ENCODE results near the gene RSPRY1.
A peak's percentile ranks its signal among the peaks of the same experiment; 100 is the strongest.

The RSPRY1 gene

GRCh38 chr16:57253466-57253865 is 67.3 kb downstream of the RSPRY1 start:
- 100% methylated on average over 1 of the region's 1 CpG; no CpG with 5 or more reads in 1 of the 2 experiments for WGBS, 2 experiments
- H3K36me3 ChIP-seq (ENCODE audit: control insufficient read depth, insufficient read depth, low read length): peaks cover 18% of the 10 kb centered on the region

GRCh38 chr16:57255686-57256415 is 69.7 kb downstream of the RSPRY1 start:
- peaks cover 14% of the 10 kb centered on the region for H3K36me3 ChIP-seq (ENCODE audit: control insufficient read depth, insufficient read depth, low read length)
- H3K4me1 ChIP-seq (ENCODE audit: control insufficient read depth, insufficient read depth, low read length): no peaks in the 10 kb centered on the region
- no peak overlapping the region for H3K4me3 ChIP-seq (ENCODE audit: insufficient read depth, low read depth, low read length)
- H3K27me3 ChIP-seq (ENCODE audit: control insufficient read depth, insufficient read depth, low read length, poor library complexity, severe bottlenecking): no peaks in the 10 kb centered on the region
- whole genome bisulfite sequencing, 2 experiments: 92 to 95% methylated on average over 10 of the region's 10 CpGs
- H3K27ac ChIP-seq (ENCODE audit: insufficient read depth, low read depth, low read length, poor library complexity, severe bottlenecking): no peak overlapping the region
- no peaks in the 10 kb centered on the region for H3K9me3 ChIP-seq (ENCODE audit: control insufficient read depth, low read length)

More at GRCh38 chr16:57253466-57253865, 67.3 kb downstream of the RSPRY1 start:
- Histone ChIP-seq H3K4me1 (ENCODE audit: control insufficient read depth, insufficient read depth, low read length) (no peaks in the 10 kb centered on the region), H3K27me3 (ENCODE audit: control insufficient read depth, insufficient read depth, low read length, poor library complexity, severe bottlenecking) (no peaks in the 10 kb centered on the region), H3K27ac (ENCODE audit: insufficient read depth, low read depth, low read length, poor library complexity, severe bottlenecking) (no peak overlapping the region), H3K4me3 (ENCODE audit: insufficient read depth, low read depth, low read length) (no peak overlapping the region), H3K9me3 (ENCODE audit: control insufficient read depth, low read length) (no peaks in the 10 kb centered on the region)

DNA sequence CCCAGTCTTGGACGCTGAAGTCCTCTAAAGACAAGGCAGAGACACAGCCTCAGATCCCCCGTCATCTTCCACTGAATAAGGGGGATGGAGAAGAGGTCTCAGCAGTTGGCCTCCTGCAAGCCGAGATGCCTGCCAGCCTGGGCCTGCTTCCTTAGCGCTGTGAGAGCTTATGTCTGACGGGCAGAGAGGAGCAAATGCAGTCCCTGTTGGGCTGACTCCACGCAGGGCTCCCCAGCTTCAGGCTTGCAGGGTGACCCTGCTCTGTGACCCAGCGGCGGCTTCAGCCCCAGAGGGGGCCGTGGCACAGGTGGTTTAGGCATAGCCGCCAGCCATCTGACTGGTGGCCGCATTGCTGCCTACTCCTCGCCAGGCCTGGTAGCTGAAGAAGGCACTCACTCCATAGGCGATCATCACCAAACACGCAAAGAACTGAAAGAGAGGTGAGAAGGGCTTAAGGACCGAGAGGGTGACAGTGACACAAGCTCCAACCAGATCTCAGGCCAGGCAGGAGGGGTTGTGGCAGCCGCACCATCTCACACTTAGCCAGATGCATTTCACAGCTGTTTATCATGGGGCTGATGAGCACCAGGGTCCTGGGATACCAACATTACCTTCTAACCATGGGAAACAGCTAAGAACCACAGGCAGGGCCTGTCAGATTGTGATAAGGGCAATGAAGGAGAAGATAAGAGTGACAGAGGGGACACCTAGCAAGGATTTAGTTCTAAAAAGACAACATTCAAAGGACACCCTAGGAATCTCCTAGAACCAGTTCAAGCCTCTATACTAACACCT is 70.7 kb downstream of the RSPRY1 start:
- H3K4me1 ChIP-seq (ENCODE audit: control insufficient read depth, insufficient read depth, low read length): no peaks in the 10 kb centered on the region
- 92 to 93% methylated on average over 16 of the region's 16 CpGs for WGBS, 2 experiments
- H3K36me3 ChIP-seq (ENCODE audit: control insufficient read depth, insufficient read depth, low read length): peaks cover 5% of the 10 kb centered on the region
- H3K27me3 ChIP-seq (ENCODE audit: control insufficient read depth, insufficient read depth, low read length, poor library complexity, severe bottlenecking): no peaks in the 10 kb centered on the region
- no peak overlapping the region for H3K27ac ChIP-seq (ENCODE audit: insufficient read depth, low read depth, low read length, poor library complexity, severe bottlenecking)
- no peaks in the 10 kb centered on the region for H3K9me3 ChIP-seq (ENCODE audit: control insufficient read depth, low read length)
- H3K4me3 ChIP-seq (ENCODE audit: insufficient read depth, low read depth, low read length): no peak overlapping the region

DNA sequence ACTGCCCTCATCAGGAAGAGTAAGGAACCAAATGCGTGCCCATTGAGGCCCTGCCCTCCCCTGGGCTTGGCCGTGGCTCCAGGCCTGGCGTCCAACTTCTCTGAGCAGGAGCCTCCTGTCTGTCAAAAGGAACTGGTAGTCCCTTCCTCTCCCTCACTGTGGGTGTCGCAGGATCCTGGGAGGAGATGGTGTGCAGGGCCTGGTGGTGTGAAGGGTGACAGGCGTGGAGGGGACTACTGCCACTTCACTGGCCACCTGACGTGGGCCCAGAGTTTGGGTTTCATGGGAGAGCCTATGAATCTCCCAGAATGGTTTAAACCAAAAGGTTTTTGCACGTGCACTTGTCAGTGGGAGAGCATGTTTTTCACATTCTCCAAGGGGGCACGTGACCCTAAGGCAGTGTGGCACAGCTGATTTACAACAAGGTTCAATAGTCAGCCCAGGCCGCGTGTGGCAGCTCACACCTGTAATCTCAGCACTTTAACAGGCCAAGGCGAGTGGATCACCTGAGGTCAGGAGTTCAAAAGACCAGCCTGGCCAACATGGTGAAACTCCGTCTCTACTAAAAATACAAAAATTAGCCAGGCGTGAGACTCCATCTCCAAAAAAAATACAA is 71.4 kb downstream of the RSPRY1 start:
- no peak overlapping the region for H3K4me3 ChIP-seq (ENCODE audit: insufficient read depth, low read depth, low read length)
- WGBS, 2 experiments: 93% methylated on average over 13 of the region's 13 CpGs
- H3K27me3 ChIP-seq (ENCODE audit: control insufficient read depth, insufficient read depth, low read length, poor library complexity, severe bottlenecking): no peaks in the 10 kb centered on the region
- no peaks in the 10 kb centered on the region for H3K36me3 ChIP-seq (ENCODE audit: control insufficient read depth, insufficient read depth, low read length)
- H3K9me3 ChIP-seq (ENCODE audit: control insufficient read depth, low read length): no peaks in the 10 kb centered on the region
- no peak overlapping the region for H3K27ac ChIP-seq (ENCODE audit: insufficient read depth, low read depth, low read length, poor library complexity, severe bottlenecking)
- H3K4me1 ChIP-seq (ENCODE audit: control insufficient read depth, insufficient read depth, low read length): no peaks in the 10 kb centered on the region

DNA sequence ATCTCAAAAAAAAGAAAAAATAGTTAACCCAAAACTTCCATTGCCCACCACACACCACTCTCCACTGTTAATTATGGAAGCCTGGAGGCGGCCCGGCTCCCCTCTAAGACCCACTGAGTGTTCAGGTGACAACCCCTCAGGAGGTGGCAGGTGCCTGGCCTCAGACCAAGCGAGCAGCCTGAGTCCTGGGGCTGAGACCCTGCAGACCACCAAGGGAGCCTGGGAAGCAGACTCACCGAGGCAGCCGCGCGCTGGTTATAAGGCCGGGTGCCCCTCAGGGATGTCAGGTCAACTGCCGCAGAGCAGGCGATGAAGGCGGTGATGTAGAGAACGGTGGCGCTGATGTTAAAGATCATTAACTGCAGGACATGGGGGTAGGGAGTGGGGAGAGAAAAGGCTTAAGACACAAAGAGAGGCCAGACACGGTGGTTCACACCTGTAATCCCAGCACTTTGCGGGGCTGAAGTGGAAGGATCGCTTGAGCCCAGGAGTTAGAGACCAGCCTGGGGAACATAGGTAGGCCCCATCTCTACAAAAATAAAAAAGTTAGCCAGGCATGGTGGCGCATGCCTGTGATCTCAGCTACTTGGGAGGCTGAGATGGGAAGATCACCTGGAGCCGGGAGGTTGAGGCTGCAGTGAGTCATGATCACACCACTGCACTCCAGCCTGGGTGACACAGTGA is 72.2 kb downstream of the RSPRY1 start:
- Histone ChIP-seq H3K4me1 (ENCODE audit: control insufficient read depth, insufficient read depth, low read length) (no peaks in the 10 kb centered on the region), H3K27me3 (ENCODE audit: control insufficient read depth, insufficient read depth, low read length, poor library complexity, severe bottlenecking) (no peaks in the 10 kb centered on the region), H3K36me3 (ENCODE audit: control insufficient read depth, insufficient read depth, low read length) (no peaks in the 10 kb centered on the region), H3K9me3 (ENCODE audit: control insufficient read depth, low read length) (no peaks in the 10 kb centered on the region), H3K27ac (ENCODE audit: insufficient read depth, low read depth, low read length, poor library complexity, severe bottlenecking) (no peak overlapping the region), H3K4me3 (ENCODE audit: insufficient read depth, low read depth, low read length) (no peak overlapping the region)
- WGBS, 2 experiments: 94 to 96% methylated on average over 18 of the region's 18 CpGs

DNA sequence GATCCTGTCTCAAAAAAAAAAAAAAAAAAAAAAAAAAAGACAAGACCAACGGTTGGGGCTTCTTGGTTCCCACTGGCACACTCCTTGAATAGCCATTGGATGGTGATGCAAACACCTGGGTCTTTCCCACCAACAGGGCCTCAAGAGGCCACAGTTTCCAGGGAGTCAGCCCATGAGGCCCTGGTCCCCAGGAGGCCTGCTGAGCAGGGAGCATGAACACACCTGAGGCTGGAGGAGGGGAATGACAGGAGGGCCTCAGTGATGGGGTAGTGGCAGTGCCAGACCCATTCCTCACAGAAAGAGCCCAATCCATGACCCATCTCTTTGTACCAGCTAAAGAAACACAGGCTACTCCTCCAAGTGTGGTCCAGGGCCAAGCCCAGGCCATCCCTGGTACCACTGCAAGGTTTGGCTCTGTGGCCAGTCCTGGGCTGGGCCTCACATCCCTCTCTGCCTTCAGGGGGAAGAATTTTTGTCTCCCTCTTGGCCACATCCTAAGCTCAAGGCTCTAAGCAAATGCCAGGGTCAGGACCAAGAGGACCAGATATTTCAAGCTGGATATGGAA is 72.9 kb downstream of the RSPRY1 start:
- Histone ChIP-seq H3K9me3 (ENCODE audit: control insufficient read depth, low read length) (no peaks in the 10 kb centered on the region), H3K27me3 (ENCODE audit: control insufficient read depth, insufficient read depth, low read length, poor library complexity, severe bottlenecking) (no peaks in the 10 kb centered on the region), H3K4me1 (ENCODE audit: control insufficient read depth, insufficient read depth, low read length) (no peaks in the 10 kb centered on the region), H3K27ac (ENCODE audit: insufficient read depth, low read depth, low read length, poor library complexity, severe bottlenecking) (no peak overlapping the region), H3K4me3 (ENCODE audit: insufficient read depth, low read depth, low read length) (no peak overlapping the region), H3K36me3 (ENCODE audit: control insufficient read depth, insufficient read depth, low read length) (no peaks in the 10 kb centered on the region)
- WGBS, 2 experiments: 80 to 86% methylated on average over 1 of the region's 1 CpG

DNA sequence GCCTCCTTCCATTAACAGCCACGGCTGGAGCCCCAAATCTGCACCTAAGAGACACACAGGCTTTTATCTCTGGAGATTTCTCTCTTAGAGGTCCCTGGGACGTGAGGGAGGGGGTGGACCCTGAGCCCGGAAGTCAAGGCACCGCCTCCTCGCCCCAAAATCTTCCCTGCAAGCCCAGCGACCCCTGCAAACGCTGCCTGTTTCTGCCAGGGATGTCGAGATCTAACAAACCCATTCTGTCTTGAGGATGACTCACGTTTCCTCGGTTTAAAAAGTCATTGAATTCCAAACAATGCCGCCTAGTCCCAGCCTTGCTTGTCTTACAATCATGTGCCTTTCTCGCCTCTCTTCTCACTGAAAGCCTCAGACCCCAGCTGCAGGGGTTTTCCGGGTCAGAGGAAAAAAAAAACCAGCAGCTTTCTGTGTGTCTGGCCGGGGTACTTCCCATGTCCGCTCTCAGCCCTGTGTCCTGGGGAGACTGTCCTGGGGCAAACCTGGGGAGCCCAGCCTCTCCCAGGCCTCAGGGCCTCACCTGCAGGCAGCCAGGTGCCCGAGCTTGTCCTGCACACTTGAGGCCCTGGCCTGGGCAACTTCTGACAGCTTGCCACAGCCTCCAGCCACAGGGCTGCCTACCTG is 74.3 kb downstream of the RSPRY1 start:
- H3K27ac ChIP-seq (ENCODE audit: insufficient read depth, low read depth, low read length, poor library complexity, severe bottlenecking): peak overlapping the region; percentile 78
- H3K27me3 ChIP-seq (ENCODE audit: control insufficient read depth, insufficient read depth, low read length, poor library complexity, severe bottlenecking): no peaks in the 10 kb centered on the region
- H3K4me1 ChIP-seq (ENCODE audit: control insufficient read depth, insufficient read depth, low read length): no peaks in the 10 kb centered on the region
- H3K4me3 ChIP-seq (ENCODE audit: insufficient read depth, low read depth, low read length): peak overlapping the region; percentile 21
- no peaks in the 10 kb centered on the region for H3K9me3 ChIP-seq (ENCODE audit: control insufficient read depth, low read length)
- 11 to 14% methylated on average over 16 of the region's 16 CpGs for WGBS, 2 experiments
- no peaks in the 10 kb centered on the region for H3K36me3 ChIP-seq (ENCODE audit: control insufficient read depth, insufficient read depth, low read length)

GRCh38 chr16:57261806-57262205 is 75.7 kb downstream of the RSPRY1 start:
- H3K27ac ChIP-seq (ENCODE audit: insufficient read depth, low read depth, low read length, poor library complexity, severe bottlenecking): no peak overlapping the region
- no peaks in the 10 kb centered on the region for H3K27me3 ChIP-seq (ENCODE audit: control insufficient read depth, insufficient read depth, low read length, poor library complexity, severe bottlenecking)
- no peaks in the 10 kb centered on the region for H3K9me3 ChIP-seq (ENCODE audit: control insufficient read depth, low read length)
- no peaks in the 10 kb centered on the region for H3K36me3 ChIP-seq (ENCODE audit: control insufficient read depth, insufficient read depth, low read length)
- no peak overlapping the region for H3K4me3 ChIP-seq (ENCODE audit: insufficient read depth, low read depth, low read length)
- WGBS, 2 experiments: 92 to 93% methylated on average over 9 of the region's 9 CpGs
- no peaks in the 10 kb centered on the region for H3K4me1 ChIP-seq (ENCODE audit: control insufficient read depth, insufficient read depth, low read length)

DNA sequence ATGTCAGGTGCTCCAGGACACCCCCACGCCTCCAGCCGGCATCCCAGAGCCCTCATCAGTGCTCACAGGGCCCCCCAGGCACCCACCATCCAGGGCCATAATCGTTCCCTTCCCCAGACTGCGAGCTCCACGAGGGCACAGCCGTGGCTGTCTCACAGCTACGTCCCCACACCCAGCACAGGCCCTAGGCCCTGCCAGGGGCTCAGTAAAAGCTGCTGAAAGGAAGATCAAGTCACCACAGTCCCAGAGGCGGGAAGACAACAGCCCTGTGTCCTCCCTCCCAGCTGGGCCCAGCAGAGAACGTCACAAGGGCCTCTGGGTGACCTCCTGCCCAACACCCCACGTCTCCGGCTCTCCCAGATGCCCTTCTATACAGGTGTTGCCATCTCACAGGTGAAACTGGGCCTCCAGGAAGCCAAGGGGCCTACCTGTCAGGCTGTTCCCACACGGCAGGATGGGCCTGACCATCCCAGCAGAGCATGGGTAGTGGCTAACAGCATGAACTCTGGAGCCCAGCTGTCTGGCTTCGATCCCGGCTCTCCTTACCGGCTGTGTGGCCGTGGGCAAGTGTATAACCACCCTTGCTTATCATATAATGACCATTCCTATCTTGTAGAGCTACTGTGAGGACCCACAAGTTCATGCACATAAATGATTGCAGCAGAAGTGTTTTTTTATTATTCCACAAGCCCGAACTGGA is 76.9 kb downstream of the RSPRY1 start:
- WGBS, 2 experiments: 89 to 91% methylated on average over 17 of the region's 17 CpGs
- Histone ChIP-seq H3K4me1 (ENCODE audit: control insufficient read depth, insufficient read depth, low read length) (no peaks in the 10 kb centered on the region), H3K4me3 (ENCODE audit: insufficient read depth, low read depth, low read length) (no peak overlapping the region), H3K9me3 (ENCODE audit: control insufficient read depth, low read length) (no peaks in the 10 kb centered on the region), H3K27me3 (ENCODE audit: control insufficient read depth, insufficient read depth, low read length, poor library complexity, severe bottlenecking) (no peaks in the 10 kb centered on the region), H3K36me3 (ENCODE audit: control insufficient read depth, insufficient read depth, low read length) (no peaks in the 10 kb centered on the region), H3K27ac (ENCODE audit: insufficient read depth, low read depth, low read length, poor library complexity, severe bottlenecking) (no peak overlapping the region)

All from ectodermal cell (in vitro differentiated cells).